Measurements from ENCODE around the gene ANXA10.
"Not testable (repeated sequence)": the region's sequence is repeated elsewhere in the genome, so short reads cannot be mapped to it uniquely, and the experiment has no call there.

Gene ANXA10

DNA sequence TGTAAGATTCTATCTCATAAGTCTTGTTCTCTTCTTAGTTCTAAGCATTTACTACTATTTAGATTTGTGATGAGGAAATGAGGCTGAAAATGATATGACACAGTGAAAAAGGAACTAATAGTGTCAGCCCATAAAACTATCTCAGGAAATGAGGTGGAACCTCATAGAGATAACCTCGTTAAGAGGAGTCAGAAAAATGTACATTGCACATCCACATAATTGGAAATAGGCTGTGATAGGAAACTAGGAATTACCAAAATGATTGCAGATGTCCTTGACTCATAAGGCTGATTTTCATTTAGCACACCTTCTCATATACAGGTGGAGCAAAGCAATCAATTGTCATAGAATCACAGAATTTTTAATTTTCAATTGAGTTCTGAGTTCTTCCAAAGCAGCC is 26.8 kb downstream of the ANXA10 start:
- no peak for DNase-seq (ENCODE audit: low spot score)

- DNase-seq (ENCODE audit: low spot score): no peak
Measured at GRCh38 chr4:168119890-168120289, 27.6 kb downstream of the ANXA10 start.

GRCh38 chr4:168120811-168121210 is 28.5 kb downstream of the ANXA10 start:
- no peak for DNase-seq (ENCODE audit: low spot score)

GRCh38 chr4:168124008-168124641 is 31.8 kb downstream of the ANXA10 start:
- no peak for DNase-seq (ENCODE audit: low spot score)

- DNase-seq (ENCODE audit: low spot score): no peak
Measured at GRCh38 chr4:168126952-168127351, 34.6 kb downstream of the ANXA10 start.

DNA sequence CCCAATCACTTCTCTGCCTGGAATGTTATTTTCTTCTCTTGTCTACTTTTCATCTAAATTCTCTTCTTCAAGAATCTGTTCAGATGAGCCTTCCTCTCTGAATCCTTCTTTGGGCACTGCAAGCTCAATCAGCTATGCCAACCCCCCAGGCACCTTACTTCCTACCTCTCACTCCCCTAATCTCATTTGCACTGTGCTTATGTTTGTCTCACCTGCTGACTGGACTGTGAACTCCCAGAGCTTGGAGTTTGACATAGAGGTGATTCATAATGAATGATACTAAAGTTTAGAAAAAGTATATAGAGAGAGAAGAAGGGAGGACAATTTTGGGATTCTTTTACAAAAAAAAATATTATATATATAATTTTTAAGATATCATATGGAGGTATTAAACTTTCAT is 36.3 kb downstream of the ANXA10 start:
- no peak for DNase-seq (ENCODE audit: low spot score)

GRCh38 chr4:168129046-168129772 is 36.9 kb downstream of the ANXA10 start:
- no peak for DNase-seq (ENCODE audit: low spot score)

GRCh38 chr4:168129802-168130201 is 37.5 kb downstream of the ANXA10 start:
- DNase-seq (ENCODE audit: low spot score): no peak

DNA sequence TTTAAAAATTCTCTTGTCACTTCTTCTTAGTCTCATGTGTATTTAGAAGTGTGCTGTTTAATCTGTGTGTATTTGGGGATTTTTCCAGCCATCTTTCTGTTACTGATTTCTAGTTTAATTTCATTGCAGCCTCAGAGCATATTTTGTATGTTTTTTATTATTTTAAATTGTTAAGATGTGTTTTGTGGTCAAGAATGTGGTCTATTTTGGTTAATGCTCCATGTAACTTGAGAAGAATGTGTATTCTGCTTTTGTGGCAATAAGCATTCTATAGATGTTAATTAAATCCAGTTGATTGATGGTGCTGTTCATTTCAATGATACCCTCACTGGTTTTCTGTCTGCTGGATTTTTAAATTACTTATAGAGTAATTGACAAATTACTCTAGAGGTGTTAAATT is 38.9 kb downstream of the ANXA10 start:
- no peak for DNase-seq (ENCODE audit: low spot score)

- no peak for DNase-seq (ENCODE audit: low spot score)
Measured at GRCh38 chr4:168134651-168135050, 42.3 kb downstream of the ANXA10 start.

- not testable (repeated sequence) for DNase-seq (ENCODE audit: low spot score)
Measured at GRCh38 chr4:168135860-168136259, 43.5 kb downstream of the ANXA10 start.

GRCh38 chr4:168137695-168138094 is 45.4 kb downstream of the ANXA10 start:
- not testable (repeated sequence) for DNase-seq (ENCODE audit: low spot score)

GRCh38 chr4:168138143-168138542 is 45.8 kb downstream of the ANXA10 start:
- no peak for DNase-seq (ENCODE audit: low spot score)

GRCh38 chr4:168139336-168139735 is 47.0 kb downstream of the ANXA10 start:
- DNase-seq (ENCODE audit: low spot score): no peak

DNA sequence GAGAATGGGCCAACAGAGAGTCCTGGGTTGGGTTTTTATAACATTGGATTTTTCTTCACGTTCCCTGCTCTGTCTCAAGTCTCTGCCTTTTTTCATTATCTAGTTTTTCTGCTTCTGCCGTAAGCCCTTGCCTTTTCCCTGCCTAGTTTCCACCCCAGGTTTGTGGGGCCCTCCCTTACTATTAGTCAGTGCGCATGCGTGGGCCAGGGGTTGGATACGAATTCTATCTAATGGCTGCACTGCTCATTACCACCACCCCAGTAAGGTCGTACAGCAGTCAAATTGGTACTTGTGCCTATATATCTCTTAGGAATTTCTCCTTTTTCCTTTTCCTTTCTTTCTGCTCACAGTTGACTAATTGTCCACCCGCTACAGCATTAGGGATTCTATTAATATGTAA is 49.4 kb downstream of the ANXA10 start:
- no peak for DNase-seq (ENCODE audit: low spot score)

GRCh38 chr4:168143601-168144000 is 51.3 kb downstream of the ANXA10 start:
- no peak for DNase-seq (ENCODE audit: low spot score)

DNA sequence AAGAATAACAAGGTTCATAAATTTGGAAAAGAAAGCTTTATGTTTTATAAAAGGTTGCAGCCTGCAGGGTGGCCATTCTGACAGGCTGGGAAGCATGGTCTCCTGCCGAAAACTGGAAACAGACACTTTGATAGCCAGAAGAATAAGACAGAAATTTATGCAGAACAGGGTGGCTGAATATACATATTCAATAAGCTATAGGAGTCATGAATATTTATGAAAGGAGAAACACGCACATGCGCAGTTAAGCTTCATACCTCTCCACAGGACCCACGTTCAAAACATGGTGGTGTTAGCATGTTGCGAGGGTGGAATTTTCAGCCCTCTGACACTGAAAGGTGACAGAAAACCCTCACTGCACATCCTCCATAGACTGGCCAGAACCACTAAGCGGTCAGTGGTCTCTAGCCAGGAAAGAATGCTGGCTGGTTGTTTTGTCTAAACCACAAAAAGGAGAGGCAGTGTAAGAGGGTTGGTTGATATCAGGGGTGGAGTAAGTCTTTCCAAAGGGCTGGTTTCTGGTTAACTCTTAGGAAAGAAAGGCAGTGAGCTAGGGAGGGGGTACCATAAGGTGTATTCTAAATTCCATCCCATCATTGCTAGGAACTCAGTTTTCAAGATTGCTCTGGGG is 58.2 kb downstream of the ANXA10 start:
- DNase-seq (ENCODE audit: low spot score): no peak

DNA sequence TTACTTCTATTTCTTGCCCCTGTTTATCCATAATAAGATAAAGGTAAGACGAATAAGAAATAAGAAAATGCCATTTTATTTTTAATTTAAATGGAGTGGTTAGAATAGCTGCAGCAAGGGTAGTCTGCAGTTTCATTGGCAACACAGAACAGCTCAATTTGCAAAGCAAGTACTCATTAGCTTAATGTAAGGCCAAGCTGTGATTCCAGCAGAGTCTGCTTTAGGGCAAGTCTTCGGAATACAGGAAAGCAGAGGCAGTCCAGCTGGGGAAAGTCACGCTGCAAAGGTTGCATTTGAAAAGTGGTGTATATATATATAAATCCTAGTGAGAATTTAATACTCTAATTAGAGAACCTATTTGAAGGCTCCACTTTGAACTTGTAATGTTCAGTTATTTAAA is 59.0 kb downstream of the ANXA10 start:
- no peak for DNase-seq (ENCODE audit: low spot score)

GRCh38 chr4:168152837-168153500 is 60.6 kb downstream of the ANXA10 start:
- no peak for DNase-seq (ENCODE audit: low spot score)

DNA sequence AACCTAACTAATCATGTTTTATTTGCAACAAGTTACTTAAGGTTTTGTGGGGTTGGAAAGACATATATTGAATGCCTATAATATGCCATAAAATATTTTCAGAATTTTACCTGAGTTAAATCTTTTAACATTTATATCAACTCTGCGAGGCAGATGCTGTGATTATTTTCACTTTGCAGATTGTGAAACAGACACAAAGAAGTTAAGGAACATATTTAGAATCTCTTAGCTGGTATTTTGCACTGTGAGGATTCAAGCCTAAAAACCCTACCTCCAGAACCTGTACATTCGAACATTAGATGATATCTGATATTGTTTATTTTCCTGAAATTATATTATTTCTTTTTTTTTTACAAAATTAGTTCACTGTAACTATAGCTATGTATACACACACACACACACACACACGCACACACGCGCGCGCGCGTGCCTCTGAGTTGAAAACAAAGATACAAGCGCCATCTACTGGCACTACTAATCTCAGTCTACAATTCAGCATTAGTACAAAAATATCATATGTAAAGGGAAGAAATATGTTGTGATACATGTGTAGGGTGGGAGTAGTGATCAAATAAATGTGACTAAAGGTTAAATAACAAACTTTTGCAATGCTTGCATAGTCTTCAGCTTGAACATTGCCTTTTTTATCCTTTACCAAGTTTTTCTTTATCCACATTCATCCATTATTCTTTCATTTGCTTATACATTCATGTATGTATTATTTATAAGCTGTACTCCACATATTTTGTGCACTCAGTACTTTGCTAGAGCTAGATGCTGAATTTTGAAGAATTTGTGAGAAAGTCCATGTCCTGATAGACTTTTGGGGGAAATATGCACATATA is 61.5 kb downstream of the ANXA10 start:
- peak; percentile 18 for DNase-seq (ENCODE audit: low spot score)

DNA sequence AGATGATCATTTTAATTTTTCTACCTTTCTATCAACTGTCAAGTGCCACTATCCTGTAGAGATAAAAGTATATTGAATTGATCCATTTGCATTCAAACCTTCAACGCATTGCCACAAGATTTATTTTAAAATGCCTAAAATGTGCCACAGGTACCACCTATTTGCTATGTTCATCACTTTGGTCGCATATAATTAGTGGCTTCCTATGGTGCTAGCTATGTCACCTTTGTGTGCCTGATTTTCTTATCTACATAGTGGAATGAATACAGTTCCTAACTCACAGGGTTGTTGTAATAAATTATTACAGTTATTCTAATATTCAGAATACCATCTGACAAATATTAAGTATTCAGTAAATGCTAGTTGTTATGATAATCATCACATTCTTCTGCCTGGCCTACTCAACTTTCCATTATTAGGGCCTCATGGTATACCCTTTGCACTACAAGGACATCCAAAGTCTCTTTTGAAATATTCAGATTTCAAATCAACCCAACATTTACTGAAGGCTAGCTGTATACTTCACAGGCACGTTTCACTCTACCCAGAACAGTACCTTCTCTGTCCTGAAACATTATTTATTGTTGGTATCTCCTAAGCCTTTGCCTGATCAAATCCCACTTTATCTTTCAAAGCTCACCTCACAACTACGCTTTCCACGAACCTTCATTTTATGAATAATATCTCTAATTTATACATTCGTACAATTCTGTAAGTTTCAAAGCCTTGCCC is 62.4 kb downstream of the ANXA10 start:
- DNase-seq (ENCODE audit: low spot score): no peak
